ENCODE data around the gene OR13C8.

Gene OR13C8

GRCh38 chr9:104618104-104618503, 49.1 kb downstream of the OR13C8 start, which contains the start of gene OR13C9:
Gene OR13C9 (minus strand): TSS chr9:104618204. CDS start chr9:104618204, 0 bp downstream.
- Histone ChIP-seq H3K4me1 (ENCODE audit: control insufficient read depth, low read depth, low read length) (no peaks in the 10 kb centered on the region), H3K36me3 (ENCODE audit: control insufficient read depth, low read depth, low read length) (no peaks in the 10 kb centered on the region), H3K27me3 (ENCODE audit: control insufficient read depth, insufficient read depth, low read length) (no peaks in the 10 kb centered on the region), H3K4me3 (ENCODE audit: low read length) (no peak within 1 kb of the TSS), H3K27ac (ENCODE audit: low read length) (no peak within 1 kb of the TSS), H3K9me3 (ENCODE audit: control insufficient read depth, low read depth, low read length) (no peaks in the 10 kb centered on the region), H3K9ac (ENCODE audit: low read length) (no peak within 1 kb of the TSS)
